ENCODE results near the gene RHBDL1.

Gene RHBDL1

GRCh38 chr16:675884-676564 is 553 bp downstream of the RHBDL1 start:
- no peak for DNase-seq

- no peak for DNase-seq
Measured at GRCh38 chr16:676565-676902, 1.1 kb downstream of the RHBDL1 start.

- DNase-seq, result no peak
Measured at GRCh38 chr16:676913-677312, 1.4 kb downstream of the RHBDL1 start.

GRCh38 chr16:677316-678190 is 2.1 kb downstream of the RHBDL1 start:
- DNase-seq, result no peak

- DNase-seq, result no peak
Measured at GRCh38 chr16:678209-678857, 2.9 kb downstream of the RHBDL1 start.

GRCh38 chr16:678858-679813 is 3.7 kb downstream of the RHBDL1 start:
- DNase-seq, result peak; percentile 54 to 75 (median 62)

GRCh38 chr16:679814-680624 is 4.5 kb downstream of the RHBDL1 start, which contains the start of gene STUB1:
Gene STUB1 (plus strand): TSS chr16:680410. CDS start chr16:680526, 116 bp downstream.
- peak; percentile 93 to 99 (median 96) for DNase-seq

- no peak for DNase-seq
Measured at GRCh38 chr16:680625-680945, 5.1 kb downstream of the RHBDL1 start.

- DNase-seq, result peak; percentile 45 to 71 (median 53)
Measured at GRCh38 chr16:680967-681745, 5.7 kb downstream of the RHBDL1 start.

- DNase-seq, result no peak
Measured at GRCh38 chr16:681746-682427, 6.4 kb downstream of the RHBDL1 start.

- DNase-seq, result no peak
Measured at GRCh38 chr16:682493-683395, 7.3 kb downstream of the RHBDL1 start.

GRCh38 chr16:683396-684070 is 8.1 kb downstream of the RHBDL1 start:
- no peak for DNase-seq

GRCh38 chr16:684071-684794 is 8.8 kb downstream of the RHBDL1 start, which contains the start of gene JMJD8:
Gene JMJD8 (minus strand): TSS chr16:684334. CDS start chr16:684319, 15 bp downstream.
- peak; percentile 98 to 99 (median 99) for DNase-seq

- no peak for DNase-seq
Measured at GRCh38 chr16:684961-685696, 9.7 kb downstream of the RHBDL1 start.

GRCh38 chr16:685967-686366 is 10.5 kb downstream of the RHBDL1 start:
- peak; percentile 50 to 76 (median 52) for DNase-seq

- no peak for DNase-seq
Measured at GRCh38 chr16:686459-687260, 11.2 kb downstream of the RHBDL1 start.

Measured in suppressor macrophage treated with lipopolysaccharide for 1 hour (primary cell).